ENCODE results near the gene TMEM186.

GRCh38 chr16:8761078-8761477, 36.4 kb downstream of the TMEM186 start:
- no peak for TF ChIP-seq CREB5 (CRISPR knock-in tag; IDR thresholded peaks at IDR 0.05; ENCODE audit: low read depth)
- no peak for TF ChIP-seq ZNF8 (CRISPR knock-in tag; IDR thresholded peaks at IDR 0.05)
- no peak for TF ChIP-seq OSR1 (CRISPR knock-in tag; IDR thresholded peaks at IDR 0.05)
- TF ChIP-seq TSHZ2 (CRISPR knock-in tag; IDR thresholded peaks at IDR 0.05): no peak
- no peak for TF ChIP-seq ARNTL (CRISPR knock-in tag; IDR thresholded peaks at IDR 0.05; ENCODE audit: borderline replicate concordance, low read depth)
- TF ChIP-seq PATZ1 (CRISPR knock-in tag; IDR thresholded peaks at IDR 0.05; ENCODE audit: borderline replicate concordance): no peak
- no peak for TF ChIP-seq ZNF565 (CRISPR knock-in tag; conservative IDR thresholded peaks at IDR 0.05; ENCODE audit: low read depth)
- TF ChIP-seq BACH2 (CRISPR knock-in tag; IDR thresholded peaks at IDR 0.05; ENCODE audit: borderline replicate concordance): no peak
- no peak for TF ChIP-seq ZNF70 (CRISPR knock-in tag; IDR thresholded peaks at IDR 0.05)
- no peak for TF ChIP-seq RARB (CRISPR knock-in tag; IDR thresholded peaks at IDR 0.05)
- no peak for TF ChIP-seq ZFP3 (CRISPR knock-in tag; IDR thresholded peaks at IDR 0.05)
- no peak for TF ChIP-seq ZC3H10 (CRISPR knock-in tag; IDR thresholded peaks at IDR 0.05)
- TF ChIP-seq SNAI2 (CRISPR knock-in tag; IDR thresholded peaks at IDR 0.05): no peak
- no peak for TF ChIP-seq POU6F1 (CRISPR knock-in tag; IDR thresholded peaks at IDR 0.05; ENCODE audit: borderline replicate concordance, low read depth)

Data from SK-N-SH treated with all-trans-retinoic acid at 6 μM for 48 hours (cell line).